HepG2 (cell line): ENCODE results near the gene MARF1. TPM values are rescaled to one million over a fixed set of nuclear protein-coding genes. Genes with fewer than 3 reads are reported as not detected.

Experiments
- ATF3 ChIP-seq: sonication (generic); formaldehyde crosslinking; IDR thresholded peaks from 2 replicates; pipeline ENCODE4 v1.4.0; 2020; ENCODE audit warnings: missing genetic modification reagents
- EP300 ChIP-seq, 3 experiments: sonication (generic) in 1 of 3; formaldehyde crosslinking in 1 of 3; IDR thresholded peaks; 2 replicates each; pipeline versions ENCODE4 v1.5.1 to v1.6.1; 2011 to 2020; ENCODE audit warnings: low read depth in 2 of 3, low read length in 2 of 3, borderline replicate concordance in 1 of 3, improper control_type of control experiment in 1 of 3, mild to moderate bottlenecking in 1 of 3, missing genetic modification reagents in 1 of 3, moderate library complexity in 1 of 3
- GZF1 ChIP-seq: sonication (generic); formaldehyde crosslinking; IDR thresholded peaks from 2 replicates; pipeline ENCODE4 v1.5.1; 2020; ENCODE audit warnings: mild to moderate bottlenecking, missing genetic modification reagents
- HNF1B ChIP-seq: sonication (generic); formaldehyde crosslinking; IDR thresholded peaks from 2 replicates; pipeline ENCODE4 v1.5.1; 2020; ENCODE audit warnings: mild to moderate bottlenecking, moderate library complexity, missing genetic modification reagents
- LRRFIP1 ChIP-seq: sonication (generic); formaldehyde crosslinking; conservative IDR thresholded peaks from 2 replicates; pipeline ENCODE4 v1.4.0; 2020; ENCODE audit warnings: missing genetic modification reagents
- PBX2 ChIP-seq: IDR thresholded peaks from 2 replicates; pipeline ENCODE4 v1.6.1; 2016; ENCODE audit warnings: control low read depth
- PBX3 ChIP-seq: sonication (generic); formaldehyde crosslinking; IDR thresholded peaks from 2 replicates; pipeline ENCODE4 v1.8.1; 2023; ENCODE audit warnings: missing genetic modification reagents, inconsistent platforms, borderline replicate concordance
- RFX1 ChIP-seq: fragments of 450-650 bp; IDR thresholded peaks from 2 replicates; pipeline ENCODE4 v1.6.1; 2017
- SKI ChIP-seq: fragments of 450-650 bp; IDR thresholded peaks from one replicate; pipeline ENCODE4 v1.6.1; 2018; ENCODE audit warnings: mild to moderate bottlenecking; ENCODE audit not compliant: partially characterized antibody
- TSC22D2 ChIP-seq: sonication (generic); formaldehyde crosslinking; IDR thresholded peaks from 2 replicates; pipeline ENCODE4 v1.5.1; 2020; ENCODE audit warnings: missing genetic modification reagents, mild to moderate bottlenecking, borderline replicate concordance
- ZBTB25 ChIP-seq: IDR thresholded peaks from 2 replicates; pipeline ENCODE4 v1.6.1; 2018; ENCODE audit warnings: missing genetic modification reagents
- ZBTB7A ChIP-seq: sonication (generic); formaldehyde crosslinking; IDR thresholded peaks from 2 replicates; pipeline ENCODE4 v1.8.0; 2022; ENCODE audit warnings: mild to moderate bottlenecking, missing genetic modification reagents
- ZFP36 ChIP-seq: fragments of 150-350 bp; IDR thresholded peaks from 2 replicates; pipeline ENCODE4 v1.6.1; 2018; ENCODE audit warnings: borderline replicate concordance, low read length, low read depth; ENCODE audit not compliant: partially characterized antibody
- ZNF121 ChIP-seq: sonication (generic); formaldehyde crosslinking; IDR thresholded peaks from 2 replicates; pipeline ENCODE4 v1.5.0; 2020; ENCODE audit warnings: mild to moderate bottlenecking, missing genetic modification reagents
- ZNF383 ChIP-seq: sonication (generic); formaldehyde crosslinking; IDR thresholded peaks from 2 replicates; pipeline ENCODE4 v1.4.0; 2020; ENCODE audit warnings: missing genetic modification reagents, mild to moderate bottlenecking, borderline replicate concordance
- ZNF44 ChIP-seq: sonication (generic); formaldehyde crosslinking; IDR thresholded peaks from 2 replicates; pipeline ENCODE4 v1.5.1; 2020; ENCODE audit warnings: mild to moderate bottlenecking, missing genetic modification reagents
- ZNF629 ChIP-seq: sonication (generic); formaldehyde crosslinking; conservative IDR thresholded peaks from 2 replicates; pipeline ENCODE4 v1.5.0; 2020; ENCODE audit warnings: missing genetic modification reagents
- ZNF75D ChIP-seq: sonication (generic); formaldehyde crosslinking; IDR thresholded peaks from 2 replicates; pipeline ENCODE4 v1.8.1; 2023; ENCODE audit warnings: missing genetic modification reagents, mild to moderate bottlenecking, borderline replicate concordance
- ZNF816 ChIP-seq: sonication (generic); formaldehyde crosslinking; IDR thresholded peaks from 2 replicates; pipeline ENCODE4 v1.8.0; 2022; ENCODE audit warnings: missing genetic modification reagents, mild to moderate bottlenecking, borderline replicate concordance
- ZNF883 ChIP-seq: sonication (generic); formaldehyde crosslinking; IDR thresholded peaks from 2 replicates; pipeline ENCODE4 v1.5.1; 2020; ENCODE audit warnings: mild to moderate bottlenecking, missing genetic modification reagents; ENCODE audit errors: not compliant biosample characterization
- polyA plus RNA-seq, 8 experiments: library from polyadenylated mRNA; depleted of rRNA in 3 of 8; stranded (reverse) in 7 of 8; unstranded in 1 of 8; fragments of >200 nt; fragmentation: Illumina TruSeq in 4 of 8; extraction: Trizol in 4 of 8; gene quantifications; 2 replicates each; pipeline versions ENCODE4 v1.2.1 to v1.2.3, GENCODE V29; 2011 to 2016; ENCODE audit warnings: low read depth in 4 of 8, missing spikeins in 1 of 8, mixed read lengths in 1 of 8; ENCODE audit not compliant: insufficient read depth in 1 of 8
- total RNA-seq, 5 experiments: library from RNA; depleted of rRNA; stranded (reverse); fragments of >200 nt; fragmentation: Illumina TruSeq; extraction: Trizol; gene quantifications; 2 replicates each; pipeline ENCODE4 v1.2.3, GENCODE V29; 2016; ENCODE audit warnings: low read depth in 1 of 5

Gene MARF1
- total and polyA plus RNA-seq, 2 of the 13 experiments (the other 11 are each of a cell fraction or from before 2014, with no cell fraction given): 8.7 to 20.7 TPM

- 0 out of 2 replicates have a peak, but pooled peaks have one; percentile 21 for TF ChIP-seq ZNF629 (CRISPR knock-in tag)
- TF ChIP-seq ZNF121: no peak
- peak; percentile 67; the same call in 1 of the 2 replicates for TF ChIP-seq ZBTB7A (CRISPR knock-in tag)
- peak; percentile 93 for TF ChIP-seq ZNF44 (CRISPR knock-in tag)
- TF ChIP-seq PBX2 (CRISPR knock-in tag): no peak
- peak; percentile 89 for TF ChIP-seq ZNF883 (CRISPR knock-in tag)
- TF ChIP-seq ZNF383: 0 out of 2 replicates have a peak, but pooled peaks have one; percentile 17
- peak; percentile 4 for TF ChIP-seq ZFP36
- TF ChIP-seq EP300 (IDR thresholded peaks at IDR 0.05; ENCODE audit: low read depth in 2 of 2, low read length in 2 of 2): peak in 1 of 2 experiments; percentile 76; a peak in 3 of 4 replicates
- 0 out of 2 replicates have a peak, but pooled peaks have one; percentile 67 for TF ChIP-seq EP300 (CRISPR knock-in tag; IDR thresholded peaks at IDR 0.05; ENCODE audit: borderline replicate concordance)
- TF ChIP-seq HNF1B (CRISPR knock-in tag): peak; percentile 11; the same call in 1 of the 2 replicates
- peak; percentile 92 for TF ChIP-seq SKI
- no peak for TF ChIP-seq RFX1
- TF ChIP-seq TSC22D2 (CRISPR knock-in tag): peak; percentile 91
- 0 out of 2 replicates have a peak, but pooled peaks have one; percentile 63 for TF ChIP-seq PBX3 (CRISPR knock-in tag)
- TF ChIP-seq ZNF816 (CRISPR knock-in tag): peak; percentile 41; the same call in 1 of the 2 replicates
- peak; percentile 87 for TF ChIP-seq ZBTB25 (CRISPR knock-in tag)
- TF ChIP-seq GZF1 (CRISPR knock-in tag): peak; percentile 74
- TF ChIP-seq ZNF75D (CRISPR knock-in tag): no peak
- TF ChIP-seq LRRFIP1 (CRISPR knock-in tag): peak; percentile 54; the same call in 1 of the 2 replicates
- TF ChIP-seq ATF3 (CRISPR knock-in tag): no peak; the same call in 1 of the 2 replicates
Observed at GRCh38 chr16:15642557-15643047, 352 bp downstream of the MARF1 start (continued).
